D721Med (cell line): ENCODE results near the gene GALC.

Experiments used
- DNase-seq: peaks from one replicate; pipeline ENCODE4 v3.0.0; 2011; ENCODE audit warnings: low spot score; ENCODE audit not compliant: insufficient read length
- FAIRE-seq: peaks from 2 replicates; lab custom pipeline; 2011; peaks lifted over from hg19 to GRCh38; lab: Jason Lieb, UNC
- CTCF ChIP-seq: IDR thresholded peaks from 2 replicates; pipeline ENCODE4 v1.5.1; 2012; ENCODE audit warnings: mild to moderate bottlenecking, control low read depth; ENCODE audit not compliant: insufficient read depth; ENCODE audit errors: missing control alignments

GALC gene

GRCh38 chr14:87960013-87960787 lies 32.8 kb downstream of the GALC start:
- no peak for TF ChIP-seq CTCF
- DNase-seq (no peak), FAIRE-seq (no peak)

GRCh38 chr14:87955501-87955900 lies 37.5 kb downstream of the GALC start:
- TF ChIP-seq CTCF = no peak
- DNase-seq = no peak
- no peak for FAIRE-seq

GRCh38 chr14:87952307-87953094 lies 40.5 kb downstream of the GALC start:
- no peak for DNase-seq
- no peak for FAIRE-seq
- no peak for TF ChIP-seq CTCF

- FAIRE-seq = peak; percentile 89
- TF ChIP-seq CTCF = peak; percentile 61
These were observed 47.9 kb downstream of the GALC start for GRCh38 chr14:87944987-87945604.

GRCh38 chr14:87940894-87941293 lies 52.1 kb downstream of the GALC start:
- FAIRE-seq = no peak
- no peak for DNase-seq
- TF ChIP-seq CTCF = no peak

More at GRCh38 chr14:87944987-87945604, 47.9 kb downstream of the GALC start:
- DNase-seq = no peak

- DNase-seq (no peak), FAIRE-seq (no peak)
- no peak for TF ChIP-seq CTCF
These were observed 52.6 kb downstream of the GALC start for GRCh38 chr14:87940382-87940781.
